UCSD-AML1 (cell line): ENCODE results near the gene MACROD2.
"Not testable (repeated sequence)": the region's sequence is repeated elsewhere in the genome, so short reads cannot be mapped to it uniquely, and the experiment has no call there.

Experiments used
- DNase-seq: peaks from one replicate; lab custom pipeline; 2025; ENCODE audit not compliant: unreplicated experiment; lab: John Stamatoyannopoulos, UW

Gene MACROD2

GRCh38 chr20:14963262-14963663 is 967.9 kb downstream of the MACROD2 start:
- no peak for DNase-seq

GRCh38 chr20:14966203-14966602 is 970.9 kb downstream of the MACROD2 start:
- no peak for DNase-seq

- no peak for DNase-seq
Measured at GRCh38 chr20:14966808-14967207, 971.5 kb downstream of the MACROD2 start.

- DNase-seq, result no peak
Measured at GRCh38 chr20:14972256-14972655, 976.9 kb downstream of the MACROD2 start.

GRCh38 chr20:14972690-14973089 is 977.4 kb downstream of the MACROD2 start:
- no peak for DNase-seq

- DNase-seq, result no peak
Measured at GRCh38 chr20:14979453-14979986, 984.2 kb downstream of the MACROD2 start.

GRCh38 chr20:14981486-14981885 is 986.2 kb downstream of the MACROD2 start:
- not testable (repeated sequence) for DNase-seq

- not testable (repeated sequence) for DNase-seq
Measured at GRCh38 chr20:14982324-14982723, 987.0 kb downstream of the MACROD2 start.

- DNase-seq, result no peak
Measured at GRCh38 chr20:14984305-14984704, 989.0 kb downstream of the MACROD2 start.

- DNase-seq, result no peak
Measured at GRCh38 chr20:14984768-14985622, 989.7 kb downstream of the MACROD2 start.

GRCh38 chr20:14986026-14986655 is 990.8 kb downstream of the MACROD2 start:
- no peak for DNase-seq

- no peak for DNase-seq
Measured at GRCh38 chr20:14986656-14987055, 991.3 kb downstream of the MACROD2 start.

- DNase-seq, result no peak
Measured at GRCh38 chr20:14989535-14990290, 994.4 kb downstream of the MACROD2 start.

GRCh38 chr20:14991023-14991422 is 995.7 kb downstream of the MACROD2 start:
- DNase-seq, result no peak

GRCh38 chr20:14992153-14992552 is 996.8 kb downstream of the MACROD2 start:
- DNase-seq, result no peak

GRCh38 chr20:14992961-14993360 is 997.6 kb downstream of the MACROD2 start:
- no peak for DNase-seq

- no peak for DNase-seq
Measured at GRCh38 chr20:14996883-14997672, 1001.8 kb downstream of the MACROD2 start.

- no peak for DNase-seq
Measured at GRCh38 chr20:14997791-14998190, 1002.5 kb downstream of the MACROD2 start.

- no peak for DNase-seq
Measured at GRCh38 chr20:15005300-15005986, 1010.1 kb downstream of the MACROD2 start.

GRCh38 chr20:15011631-15012030 is 1016.3 kb downstream of the MACROD2 start:
- no peak for DNase-seq
